ENCODE data around the gene SHKBP1.

Gene SHKBP1

DNA sequence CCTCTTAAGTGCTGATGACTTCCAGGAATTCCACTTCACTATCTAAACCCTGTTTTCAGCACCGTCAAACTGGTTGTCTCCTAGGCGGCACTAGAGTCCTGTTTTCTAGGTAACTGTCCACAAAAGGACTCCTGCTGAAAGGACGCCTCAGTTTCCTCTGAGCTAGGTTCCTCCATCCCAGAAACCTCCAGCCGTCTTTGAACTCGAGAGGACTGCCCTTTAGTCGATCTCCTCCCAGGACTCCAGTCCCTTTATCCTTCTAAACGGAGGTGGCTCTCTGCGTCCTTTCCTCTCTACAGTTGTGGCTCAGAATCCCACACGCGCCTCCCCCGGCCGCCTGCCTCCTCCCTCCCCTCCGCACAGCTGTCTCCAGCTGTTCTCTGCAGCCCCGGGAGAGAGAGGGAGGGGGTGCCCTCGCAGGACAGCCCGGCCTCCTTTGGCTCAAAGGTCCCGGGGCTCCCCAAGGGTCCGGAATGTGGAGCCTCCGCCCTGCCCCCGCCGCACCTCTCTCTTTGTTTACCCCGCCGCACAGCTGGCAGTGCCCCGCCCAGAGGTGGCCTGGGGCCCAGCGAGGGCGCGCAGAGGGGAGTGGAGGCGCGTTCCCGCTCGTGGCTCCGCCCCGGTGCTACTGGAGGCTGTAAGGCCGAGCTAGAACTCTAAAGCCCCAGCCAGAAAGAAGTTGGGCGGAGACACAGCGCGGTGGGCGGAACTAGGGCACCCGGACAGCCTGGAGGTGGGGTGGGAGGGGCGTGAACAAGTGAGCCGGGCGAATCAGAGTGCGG lies 26.9 kb downstream of the SHKBP1 start:
- ChIA-PET POLR2A (interaction anchor here (0.5 to 0.8 kb wide), 3 partner anchors 9 to 99 kb away, joined by 3 to 5 read pairs (median 4); no protein-coding TSS in a partner anchor), CTCF (interaction anchor here (0.8 to 4.3 kb wide), 23 partner anchors 8 to 464 kb away, joined by 3 to 42 read pairs (median 4); partner anchors contain the start of gene BLVRB)
- peak; percentile 94 for DNase-seq (ENCODE audit: extremely low spot score)
- TF ChIP-seq CTCF (IDR thresholded peaks at IDR 0.05; ENCODE audit: control extremely low read depth, extremely low read depth, low read depth, missing control alignments): no peak

DNA sequence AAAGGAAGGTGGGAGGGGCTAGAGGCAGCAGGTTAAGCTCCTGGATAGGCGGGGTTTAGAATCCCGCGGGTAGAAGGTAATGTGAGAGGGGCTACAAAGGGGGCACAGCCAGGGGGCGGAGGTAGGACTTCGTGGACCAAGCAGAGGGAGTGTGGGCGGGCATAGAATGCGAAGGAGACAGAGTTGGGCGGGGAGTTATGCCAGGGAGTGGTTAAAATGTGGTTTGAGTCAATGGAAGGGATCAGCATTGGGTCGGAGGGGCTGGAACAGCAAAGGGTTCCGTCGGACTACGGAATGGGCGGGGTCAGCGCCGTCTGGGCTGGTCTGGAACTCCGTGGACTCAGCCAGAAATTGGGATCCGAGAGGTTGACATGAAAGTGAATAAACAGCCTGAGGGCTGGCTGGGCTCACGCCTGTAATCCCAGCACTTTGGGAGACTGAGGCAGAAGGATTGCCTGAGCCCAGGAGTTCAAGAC lies 27.5 kb downstream of the SHKBP1 start:
- DNase-seq (ENCODE audit: extremely low spot score): no peak
- ChIA-PET CTCF (interaction anchor here (0.8 to 4.3 kb wide), 14 partner anchors 9 to 299 kb away, joined by 3 to 42 read pairs (median 6); partner anchors contain the start of gene BLVRB), POLR2A (interaction anchor here (0.5 to 0.8 kb wide), 3 partner anchors 9 to 99 kb away, joined by 3 to 5 read pairs (median 4); no protein-coding TSS in a partner anchor)
- TF ChIP-seq CTCF (IDR thresholded peaks at IDR 0.05; ENCODE audit: control extremely low read depth, extremely low read depth, low read depth, missing control alignments): no peak

DNA sequence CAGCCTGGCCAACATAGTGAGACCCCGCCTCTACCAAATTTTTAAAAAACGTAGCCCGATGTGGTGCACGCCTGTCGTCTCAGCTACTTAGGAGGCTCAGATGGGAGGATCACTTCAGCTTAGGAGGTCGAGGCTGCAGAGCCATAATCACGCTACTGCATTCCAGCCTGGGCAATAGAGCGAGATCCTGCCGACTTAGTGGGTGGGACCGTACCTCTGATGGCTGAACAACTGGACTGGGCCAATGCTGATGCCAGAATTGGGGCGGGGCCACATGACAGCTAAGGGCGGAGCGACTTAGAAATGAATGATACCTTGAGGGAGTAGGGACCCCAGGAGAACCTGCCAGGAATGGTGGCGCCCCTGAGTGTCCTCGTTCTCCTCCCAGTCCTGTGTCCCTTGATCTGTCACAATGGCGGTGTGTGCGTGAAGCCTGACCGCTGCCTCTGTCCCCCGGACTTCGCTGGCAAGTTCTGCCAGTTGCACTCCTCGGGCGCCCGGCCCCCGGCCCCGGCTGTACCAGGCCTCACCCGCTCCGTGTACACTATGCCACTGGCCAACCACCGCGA lies 28.1 kb downstream of the SHKBP1 start:
- DNase-seq (ENCODE audit: extremely low spot score): no peak
- POLR2A ChIA-PET: no interaction called here
- TF ChIP-seq CTCF (IDR thresholded peaks at IDR 0.05; ENCODE audit: control extremely low read depth, extremely low read depth, low read depth, missing control alignments): no peak
- CTCF ChIA-PET: interaction anchor here (1.0 to 4.3 kb wide), 10 partner anchors 12 to 300 kb away, joined by 3 to 42 read pairs (median 5); partner anchors contain the start of gene BLVRB

GRCh38 chr19:40605216-40605971 lies 28.7 kb downstream of the SHKBP1 start:
- TF ChIP-seq CTCF (IDR thresholded peaks at IDR 0.05; ENCODE audit: control extremely low read depth, extremely low read depth, low read depth, missing control alignments): peak; percentile 49
- DNase-seq (ENCODE audit: extremely low spot score): peak; percentile 76
- POLR2A ChIA-PET: no interaction called here
- CTCF ChIA-PET: interaction anchor here (0.8 to 4.3 kb wide), 6 partner anchors 11 to 141 kb away, joined by 3 to 42 read pairs (median 4); no protein-coding TSS in a partner anchor

GRCh38 chr19:40607311-40608239 lies 30.9 kb downstream of the SHKBP1 start:
- TF ChIP-seq CTCF (IDR thresholded peaks at IDR 0.05; ENCODE audit: control extremely low read depth, extremely low read depth, low read depth, missing control alignments): no peak
- DNase-seq (ENCODE audit: extremely low spot score): no peak
- POLR2A ChIA-PET: interaction anchor here (0.5 kb wide), 1 partner anchor 280 kb away, joined by 4 read pairs; no protein-coding TSS in a partner anchor
- CTCF ChIA-PET: interaction anchor here (2.9 kb wide), 1 partner anchor 27 kb away, joined by 16 read pairs; no protein-coding TSS in a partner anchor

Data from GM10248 (cell line).